ENCODE results near the gene SALL2.
A peak's percentile ranks its signal among the peaks of the same experiment; 100 is the strongest.

SALL2 gene

GRCh38 chr14:21527318-21527679 is 1.2 kb upstream of the SALL2 start:
- no peak for FAIRE-seq

DNA sequence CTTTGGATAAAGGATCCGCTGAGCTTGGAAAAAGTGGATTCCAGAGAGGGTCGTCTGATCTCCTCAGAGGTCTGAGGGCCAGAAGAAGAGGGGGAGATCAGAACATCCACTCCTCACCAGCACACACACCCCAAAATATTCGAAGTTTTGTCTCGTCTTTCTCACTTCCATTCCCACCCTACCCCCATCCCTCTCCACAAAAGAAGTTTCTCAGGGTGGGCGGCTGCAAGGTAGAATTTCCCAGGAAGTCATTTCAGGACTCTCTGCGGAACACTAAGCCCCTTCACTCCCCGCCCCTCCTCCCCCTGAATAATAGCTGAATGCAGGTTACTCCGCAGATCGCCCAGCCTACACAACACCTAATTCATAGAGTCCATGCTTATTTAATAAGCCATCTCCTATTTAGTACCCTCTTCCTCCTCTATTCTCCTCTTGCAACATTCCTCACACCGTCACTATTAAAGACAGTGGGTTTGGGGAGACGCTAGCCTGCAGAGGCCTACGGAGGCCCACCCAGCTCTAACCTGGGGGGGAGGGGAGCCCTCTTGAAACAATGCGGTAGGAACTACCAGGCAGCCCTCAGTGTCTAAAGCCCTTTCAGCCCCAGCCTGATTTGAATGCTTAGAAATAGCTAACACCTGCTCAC is 649 bp upstream of the SALL2 start:
- no peak for FAIRE-seq

DNA sequence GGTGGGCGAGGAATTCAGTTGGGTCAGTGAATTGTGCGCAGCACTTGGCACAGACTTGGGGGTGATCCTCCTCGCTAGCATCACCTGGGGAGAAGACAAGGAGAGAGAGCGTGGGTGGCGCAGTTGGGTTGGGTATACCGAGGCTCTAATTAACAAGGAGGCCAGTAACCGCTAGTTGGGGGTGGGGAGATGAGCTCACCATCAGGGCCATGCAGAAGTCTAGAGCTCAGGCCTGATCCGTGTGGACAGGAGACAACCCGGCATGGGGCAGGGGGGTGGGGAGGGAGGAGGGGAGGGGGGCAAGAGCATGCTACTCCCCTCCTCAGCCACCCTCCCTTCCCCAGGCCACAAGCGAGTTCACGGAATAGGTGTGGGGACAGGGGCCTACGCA is 580 bp downstream of the SALL2 start:
- no peak for FAIRE-seq

DNA sequence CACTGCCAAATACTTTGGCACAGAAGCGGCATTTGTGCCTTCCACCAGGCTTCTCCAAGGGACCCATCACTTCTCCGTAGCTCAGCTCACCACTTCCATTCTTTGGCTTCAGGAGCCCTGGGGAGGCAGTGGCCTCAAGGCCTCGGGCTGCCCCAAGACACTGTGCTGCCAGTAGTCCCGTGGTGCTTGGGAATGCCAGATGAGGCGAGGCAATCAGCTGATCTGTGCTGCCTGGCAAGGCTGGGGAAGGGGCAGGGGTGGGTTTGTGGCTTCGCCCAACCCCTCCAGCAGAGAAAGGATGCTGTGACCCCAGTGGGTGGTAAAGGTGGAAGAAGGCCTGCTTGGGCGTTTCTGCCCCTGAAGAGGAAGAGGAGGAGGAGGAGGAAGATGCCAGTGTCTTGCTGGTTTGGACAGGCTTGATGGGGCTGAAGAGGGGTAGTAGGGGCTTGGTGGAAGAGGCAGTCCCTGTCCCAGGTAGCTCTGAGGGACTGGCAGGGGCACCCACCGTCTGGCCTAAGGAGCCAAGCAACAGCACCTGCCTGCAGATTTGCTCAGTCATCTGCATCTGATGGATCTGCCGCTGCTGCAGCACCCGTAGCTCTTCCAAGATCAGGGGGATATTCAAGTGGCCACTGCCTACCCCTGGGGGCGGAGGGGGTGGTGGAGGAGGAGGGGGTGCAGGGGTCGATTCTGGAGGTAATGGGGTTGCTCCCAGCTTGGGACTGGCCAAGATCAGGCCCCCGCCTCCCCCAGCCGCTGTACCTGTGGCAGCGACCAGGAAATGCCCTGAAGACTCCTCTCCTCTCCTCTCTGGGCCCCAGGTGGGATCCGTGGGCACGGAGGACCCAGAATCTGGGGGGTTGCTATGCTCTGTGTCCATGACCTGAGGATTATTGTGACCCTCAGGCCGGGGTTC is 1.3 kb downstream of the SALL2 start:
- FAIRE-seq = no peak

- no peak for FAIRE-seq
These were observed 2.9 kb downstream of the SALL2 start for GRCh38 chr14:21523203-21523602.

- no peak for FAIRE-seq
These were observed 4.6 kb downstream of the SALL2 start for GRCh38 chr14:21521501-21521900.

- no peak for FAIRE-seq
These were observed 5.4 kb downstream of the SALL2 start for GRCh38 chr14:21520767-21521166.

GRCh38 chr14:21518725-21519124 is 7.4 kb downstream of the SALL2 start:
- FAIRE-seq = no peak

GRCh38 chr14:21514341-21514740 is 11.8 kb downstream of the SALL2 start:
- no peak for FAIRE-seq

GRCh38 chr14:21510735-21511657 is 15.2 kb downstream of the SALL2 start, which contains the start of gene METTL3:
Gene METTL3 (minus strand): TSS chr14:21511340. CDS start chr14:21511223, 117 bp downstream.
- peak; percentile 95 for FAIRE-seq

DNA sequence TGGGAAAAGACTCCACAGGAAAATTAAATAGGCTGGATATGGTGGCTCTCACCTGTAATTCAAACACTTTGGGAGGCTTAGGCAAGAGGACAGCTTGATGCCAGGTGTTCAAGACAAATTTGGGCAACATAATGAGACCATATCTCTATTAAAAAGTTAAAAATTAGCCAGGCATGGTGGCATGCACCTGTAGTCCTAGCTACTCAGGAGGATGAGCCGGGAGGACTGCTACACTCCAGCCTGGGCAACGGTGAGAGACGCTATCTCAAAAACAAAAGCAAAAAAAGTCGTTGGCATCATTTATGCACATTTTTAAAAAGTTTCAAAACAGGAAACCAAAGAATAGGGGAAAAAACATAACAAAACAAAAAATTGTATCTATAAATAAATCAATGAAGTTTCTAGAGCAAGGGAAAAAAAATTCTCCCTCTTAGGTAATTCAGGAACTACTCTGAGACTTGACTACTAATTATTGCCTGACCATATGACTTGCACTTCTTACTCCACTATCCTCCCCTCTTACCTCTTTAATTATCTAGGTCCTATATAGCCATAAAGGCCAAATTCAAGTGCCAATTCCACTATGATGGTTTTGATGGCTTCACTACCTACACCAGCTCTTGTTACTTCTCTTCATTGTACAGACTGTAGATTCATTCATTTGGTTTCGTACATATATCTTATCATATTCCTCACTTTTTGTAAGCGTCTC is 16.6 kb downstream of the SALL2 start:
- no peak for FAIRE-seq

DNA sequence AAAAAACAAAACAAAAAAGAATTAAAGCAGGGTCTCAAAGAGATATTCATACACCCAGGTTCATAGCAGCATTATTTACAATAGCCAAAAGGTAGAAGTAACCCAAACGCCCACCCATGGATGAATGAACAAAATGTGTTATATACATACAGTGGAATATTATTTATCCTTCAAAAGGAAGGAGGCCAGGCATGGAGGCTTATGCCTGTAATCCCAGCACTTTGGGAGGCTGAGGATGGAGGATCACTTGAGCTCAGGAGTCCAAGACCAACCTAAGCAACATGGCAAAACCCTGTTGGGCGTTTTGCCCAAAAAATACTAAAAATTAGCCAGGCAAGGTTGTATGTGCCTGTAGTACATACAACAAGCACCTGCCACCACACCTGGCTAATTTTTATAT is 19.6 kb downstream of the SALL2 start:
- no peak for FAIRE-seq

GRCh38 chr14:21505012-21505553 is 21.1 kb downstream of the SALL2 start:
- no peak for FAIRE-seq

DNA sequence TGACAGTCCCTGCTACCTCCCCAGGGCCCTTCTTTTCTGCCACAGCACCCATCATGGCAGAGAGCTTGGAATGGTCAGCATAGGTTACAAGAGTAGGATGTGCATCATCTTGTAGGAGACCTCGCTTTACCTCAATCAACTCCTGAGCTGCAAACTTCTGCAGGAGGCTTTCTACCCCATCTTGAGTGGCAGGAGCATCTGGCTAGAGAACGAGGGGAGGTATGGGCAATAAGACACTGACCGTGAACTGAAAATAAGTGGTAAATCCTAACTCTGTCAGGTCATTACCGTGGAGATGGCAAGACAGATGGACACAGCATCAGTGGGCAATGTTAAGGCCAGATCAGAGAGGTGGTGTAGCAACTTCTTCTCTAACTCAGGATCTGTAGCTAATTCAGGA is 22.8 kb downstream of the SALL2 start:
- FAIRE-seq = no peak

DNA sequence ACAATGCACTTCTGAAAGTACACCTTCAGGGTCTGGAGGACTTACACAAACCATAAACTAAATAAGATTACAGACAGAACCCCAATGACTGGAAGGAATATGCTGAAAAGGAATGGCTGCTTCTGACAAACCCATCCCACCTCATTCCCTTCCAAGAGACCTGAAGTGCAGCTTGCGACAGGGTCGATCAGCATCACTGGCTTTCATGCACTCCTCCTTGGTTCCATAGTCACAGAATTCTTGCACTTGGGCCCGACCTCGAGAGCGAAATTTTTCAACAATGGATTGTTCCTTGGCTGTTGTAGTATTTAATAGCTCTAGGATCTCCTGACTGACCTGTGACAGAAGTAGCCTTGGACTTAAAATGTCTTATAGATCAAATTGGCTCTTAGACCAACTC is 24.6 kb downstream of the SALL2 start:
- no peak for FAIRE-seq

GRCh38 chr14:21498540-21499526 is 27.3 kb downstream of the SALL2 start:
- FAIRE-seq = no peak

DNA sequence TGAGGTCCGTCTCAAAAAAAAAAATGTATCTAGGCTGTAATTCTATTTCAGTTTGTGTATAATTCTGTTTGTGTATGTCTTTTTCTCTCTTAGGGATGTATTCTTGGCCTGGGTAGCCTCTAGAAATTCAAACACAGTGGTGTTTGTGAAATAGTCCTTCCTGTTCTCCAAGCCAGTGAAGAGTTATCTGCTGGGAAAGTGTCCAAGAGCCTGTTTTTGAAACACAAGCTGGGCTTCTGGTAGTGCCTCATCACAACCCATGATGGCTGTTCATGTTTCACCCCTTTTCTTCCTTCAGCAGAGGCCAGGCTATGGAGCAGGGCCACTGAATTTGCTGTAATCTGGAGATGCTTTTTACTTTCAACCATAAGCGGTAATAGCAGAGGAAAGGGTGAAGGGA is 29.7 kb downstream of the SALL2 start:
- no peak for FAIRE-seq

- no peak for FAIRE-seq
These were observed 31.0 kb downstream of the SALL2 start for GRCh38 chr14:21494902-21495762.

DNA sequence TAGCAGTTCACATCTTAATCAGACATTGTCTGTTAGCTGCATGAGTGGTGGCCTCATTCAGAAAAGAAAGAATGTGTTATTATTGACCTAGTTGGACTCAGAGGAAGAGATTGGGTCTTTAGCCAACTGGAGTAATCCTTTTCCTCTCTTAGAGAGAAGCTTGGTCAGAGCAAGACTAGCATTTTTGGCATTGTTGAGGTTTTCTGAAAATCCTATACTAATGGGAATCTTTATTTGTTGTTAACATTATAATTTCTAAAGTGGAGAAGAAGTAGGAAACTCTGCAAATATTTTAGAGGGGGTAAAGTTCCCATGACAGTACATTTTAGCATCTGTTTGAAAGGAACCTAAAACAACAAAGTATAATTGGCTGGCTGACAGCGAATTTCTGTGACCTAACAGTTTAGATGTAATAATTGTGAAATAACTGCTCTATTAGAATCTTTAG is 39.5 kb downstream of the SALL2 start:
- no peak for FAIRE-seq

All from A204.1 (cell line).